Left lobe of liver (tissue), 2 donors: Measurements from ENCODE around the gene CCNL2. TPM values are rescaled to one million over a fixed set of nuclear protein-coding genes. Genes with fewer than 3 reads are reported as not detected.
"Not testable (repeated sequence)": the region's sequence is repeated elsewhere in the genome, so short reads cannot be mapped to it uniquely, and the experiment has no call there.

Experiments used
- ATAC-seq: fragments of 200-7000 bp; cut with Tn5 transposase; one replicate; pipeline ENCODE4 v1.9.1; 2020; ENCODE audit warnings: mild to moderate bottlenecking, moderate library complexity
- DNase-seq: peaks from one replicate; pipeline ENCODE4 v3.0.0-alpha.2; 2020; ENCODE audit warnings: low spot score
- total RNA-seq: library from RNA; stranded (reverse); gene quantifications from one replicate; pipeline ENCODE4 v1.2.1, GENCODE V29; 2021
- donor health status: DM: no; HTN: no; CAD: no; lungs with moderate emphysema.
- donor health status: DM: no; HTN: yes; CAD: no.

CCNL2 gene
- total RNA-seq, 1 donor from 2014 or later, result 127 TPM

DNA sequence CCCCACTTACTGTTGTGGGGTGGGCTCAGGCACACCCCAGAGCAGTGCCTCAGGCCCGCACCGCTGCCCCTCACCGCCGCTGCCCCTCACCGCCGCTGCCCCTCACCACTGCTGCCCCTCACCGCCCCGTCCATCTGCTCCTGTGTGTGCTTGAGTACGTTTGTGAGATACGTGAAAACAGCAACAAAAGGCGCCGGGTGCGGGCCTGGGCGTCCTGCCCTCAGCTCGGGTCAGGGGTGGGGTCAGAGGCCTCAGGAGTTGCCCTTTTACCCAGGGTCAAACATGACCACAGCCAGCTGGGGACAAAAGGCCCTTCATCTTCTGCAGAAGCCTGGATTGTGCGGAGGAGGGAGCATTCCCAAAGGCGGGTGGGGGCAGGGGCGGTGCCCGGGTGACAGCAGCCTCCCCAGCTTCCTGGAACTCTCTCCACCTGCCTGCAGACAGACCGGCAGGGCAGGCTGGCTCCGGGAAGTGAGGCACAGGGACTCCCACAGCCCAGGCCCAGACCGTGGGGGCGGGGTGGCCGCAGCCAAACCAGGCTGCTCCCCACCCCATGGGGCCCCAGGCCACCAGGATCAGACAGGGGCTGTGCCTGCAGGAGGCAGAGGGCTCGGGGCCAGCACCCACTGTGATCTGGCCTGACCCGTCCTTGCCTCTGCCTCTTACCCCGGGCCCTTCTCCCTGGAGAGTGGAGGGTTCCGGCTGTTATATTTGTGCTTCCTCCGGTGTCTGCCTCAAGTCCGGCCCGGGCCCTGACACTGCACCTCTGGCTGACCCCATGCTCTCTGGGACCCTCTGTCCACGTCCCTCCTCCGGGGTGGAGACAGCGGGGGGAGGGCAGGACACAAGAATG, 34.0 kb upstream of the CCNL2 start:
- peak; percentile 62 for ATAC-seq

DNA sequence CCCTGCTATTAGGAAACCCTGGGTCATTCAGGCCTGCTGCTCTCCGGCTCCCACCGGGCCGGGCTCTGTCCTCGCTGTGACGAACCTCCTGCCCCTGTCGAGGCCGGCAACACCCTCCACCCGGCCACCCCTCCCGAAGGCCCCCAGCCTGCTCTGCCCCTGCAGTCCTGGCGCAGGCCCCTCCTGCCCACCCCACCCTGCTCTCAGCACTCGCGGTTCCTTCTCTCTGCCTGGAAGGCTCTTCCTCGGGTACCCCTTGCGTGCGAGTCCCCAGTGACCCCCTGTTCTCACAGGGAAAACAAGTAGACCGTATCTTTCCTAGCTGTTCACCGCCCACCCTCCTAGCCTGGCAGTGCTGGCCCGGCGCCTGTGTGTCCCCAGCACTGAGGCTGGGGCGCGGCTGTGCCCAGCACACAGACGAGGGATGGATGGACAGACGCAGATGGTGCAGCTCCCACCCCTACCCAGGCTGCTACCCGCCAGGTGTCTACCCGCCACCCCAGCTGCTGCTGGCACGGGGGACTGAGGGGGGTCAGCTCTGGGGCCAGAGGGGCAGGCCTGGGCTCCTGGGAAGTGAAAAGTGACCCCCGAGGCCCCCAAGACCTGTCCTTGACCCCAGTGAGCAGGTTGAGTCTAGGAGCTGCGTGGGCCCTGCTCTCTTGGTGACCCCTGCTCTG, 33.3 kb upstream of the CCNL2 start:
- ATAC-seq (peak; percentile 1), DNase-seq (no peak)

More for the DNA sequence above, 34.0 kb upstream of the CCNL2 start:
- peak; percentile 96 for DNase-seq

DNA sequence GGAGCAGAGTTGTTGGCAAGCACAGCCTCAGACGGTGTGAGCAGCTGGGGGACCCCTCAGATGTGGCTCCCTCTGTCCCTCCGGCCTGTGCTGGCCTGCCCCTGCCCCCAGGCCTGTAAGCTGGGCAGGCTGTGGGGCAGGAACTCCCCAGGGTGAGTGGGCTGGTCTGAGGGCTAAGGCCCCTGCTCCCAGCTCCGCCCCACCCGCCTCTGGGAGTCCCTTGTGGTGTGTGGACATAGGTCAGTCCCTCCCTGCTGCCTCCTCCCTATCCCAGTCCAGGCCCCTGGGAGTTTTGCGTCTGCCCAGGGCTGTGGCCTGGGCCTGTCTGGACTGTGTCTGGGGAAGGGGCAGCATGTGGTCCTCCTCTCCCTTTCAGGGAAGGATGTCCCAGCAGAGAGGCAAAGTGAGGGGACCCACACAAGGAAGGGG, 32.7 kb upstream of the CCNL2 start:
- peak; percentile 91 for DNase-seq
- ATAC-seq, result peak; percentile 71

DNA sequence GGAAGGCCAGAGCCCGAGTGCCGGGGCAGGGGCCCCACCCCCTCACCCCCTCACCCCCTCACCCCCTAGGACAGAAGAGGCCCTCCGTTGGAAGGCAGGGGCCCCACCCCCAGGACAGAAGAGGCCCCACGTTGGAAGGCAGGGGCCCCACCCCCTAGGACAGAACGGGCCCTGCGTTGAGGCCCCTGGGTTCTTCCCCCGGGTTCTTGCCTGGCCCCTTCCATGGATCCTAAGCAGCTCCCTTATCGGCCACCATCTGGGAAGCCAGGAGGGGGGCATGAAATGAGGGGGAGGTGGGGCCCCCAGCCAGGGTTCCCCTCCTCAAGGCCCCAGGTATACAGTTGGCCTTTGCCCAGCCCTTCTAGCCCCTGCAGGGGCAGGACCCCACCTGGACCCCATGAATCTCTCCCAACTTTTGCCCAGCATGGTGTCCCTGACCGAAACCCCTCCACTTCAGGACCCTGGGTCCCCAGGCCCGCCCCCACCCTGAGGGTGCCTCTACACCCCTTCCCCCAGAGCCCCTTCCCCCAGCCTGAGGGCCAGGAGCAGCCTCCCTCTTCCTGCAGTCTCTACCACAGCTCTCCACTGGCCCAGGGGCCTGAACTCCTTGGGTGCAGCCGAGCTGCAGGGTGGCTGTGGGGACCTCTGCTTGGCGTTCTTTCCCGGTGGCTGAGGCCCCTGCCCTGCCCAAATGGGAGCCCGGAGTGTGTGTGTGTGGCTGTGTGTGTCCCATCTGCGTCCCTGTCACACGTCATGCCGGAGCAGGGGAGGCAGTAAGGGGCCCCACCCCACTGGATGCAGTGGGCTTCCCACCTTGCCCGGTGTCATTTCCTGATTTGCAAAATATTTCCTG, 32.1 kb upstream of the CCNL2 start:
- DNase-seq (no peak), ATAC-seq (no peak)

DNA sequence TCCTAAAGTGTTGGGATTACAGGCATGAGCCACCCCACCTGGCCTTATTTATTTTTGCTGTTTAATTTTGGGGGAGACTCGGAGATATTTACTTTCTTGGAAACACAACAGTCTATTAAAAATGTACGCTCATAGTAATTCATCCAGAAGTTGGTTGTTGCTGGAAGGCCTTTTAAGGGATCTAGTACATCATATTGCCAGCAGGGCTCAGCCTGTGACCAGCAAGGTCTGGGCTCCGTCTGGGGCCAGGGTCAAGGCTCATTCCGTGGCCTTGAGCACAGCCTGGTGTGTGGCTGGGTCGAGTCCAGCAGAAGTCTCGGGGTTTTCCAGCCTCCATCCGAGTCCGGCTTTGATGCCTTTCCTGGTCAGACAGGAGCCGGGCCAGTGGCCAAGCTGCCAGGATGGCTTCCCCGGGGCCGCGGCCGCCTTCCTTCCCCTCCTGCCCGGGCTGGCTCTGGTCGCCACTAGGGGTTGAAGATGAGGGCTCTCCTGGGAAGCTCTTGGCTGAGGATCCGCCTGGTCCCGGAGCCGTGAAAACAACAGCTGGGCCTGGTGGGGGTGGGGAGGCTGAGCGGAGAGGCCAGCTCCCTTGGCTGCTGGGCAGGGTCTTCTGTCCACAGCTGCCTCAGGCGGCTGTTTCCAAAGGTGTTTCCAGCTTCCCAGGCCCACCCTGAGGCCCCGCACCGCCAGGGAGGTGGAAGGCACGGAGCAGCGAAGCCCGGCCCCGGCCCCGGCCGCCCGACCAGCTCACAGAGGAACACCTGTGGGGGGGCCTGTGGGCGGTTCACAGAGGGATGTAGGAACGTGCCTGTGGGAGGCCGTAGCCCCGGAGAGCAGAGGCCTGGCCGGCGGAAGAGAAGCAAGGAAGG, 31.2 kb upstream of the CCNL2 start:
- peak; percentile 0 for ATAC-seq

DNA sequence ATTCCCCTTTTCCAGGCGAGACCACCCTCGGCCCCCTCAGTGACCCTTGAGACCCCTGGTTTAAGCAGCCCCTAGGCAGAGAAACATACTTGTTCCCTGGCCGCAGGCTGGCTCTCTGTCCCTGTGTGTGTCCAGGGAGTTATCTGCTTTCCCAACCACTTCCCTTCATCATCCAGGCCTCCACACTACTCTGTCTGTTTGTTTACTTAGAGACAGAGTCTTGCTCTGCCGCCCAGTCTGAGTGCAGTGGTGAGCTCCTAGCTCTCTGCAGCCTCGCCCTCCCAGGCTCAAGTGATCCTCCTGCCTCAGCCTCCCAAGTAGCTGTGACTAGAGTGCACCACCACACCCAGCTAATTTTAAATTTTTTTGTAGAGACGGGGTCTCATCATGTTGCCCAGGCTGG, 30.5 kb upstream of the CCNL2 start:
- ATAC-seq, result peak; percentile 5
- no peak for DNase-seq

More for the DNA sequence above, 31.2 kb upstream of the CCNL2 start:
- peak; percentile 62 for DNase-seq

DNA sequence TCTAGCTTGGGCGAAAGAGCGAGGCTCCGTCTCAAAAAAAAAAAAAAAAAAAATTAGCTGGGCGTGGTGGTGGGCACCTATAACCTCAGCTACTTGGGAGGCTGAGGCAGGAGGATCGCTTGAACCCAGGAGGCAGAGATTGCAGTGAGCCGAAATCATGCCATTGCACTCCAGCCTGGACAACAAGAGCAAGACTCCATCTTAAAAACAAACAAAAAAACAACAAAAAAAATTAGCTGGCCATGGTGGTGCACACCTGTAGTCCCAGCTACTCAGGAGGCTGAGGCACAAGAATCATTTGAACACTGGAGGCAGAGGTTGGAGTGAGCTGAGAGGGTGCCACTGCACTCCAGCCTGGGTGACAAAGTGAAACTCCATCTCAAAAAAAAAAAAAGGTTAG, 29.8 kb upstream of the CCNL2 start:
- DNase-seq, ATAC-seq: not testable (repeated sequence)

DNA sequence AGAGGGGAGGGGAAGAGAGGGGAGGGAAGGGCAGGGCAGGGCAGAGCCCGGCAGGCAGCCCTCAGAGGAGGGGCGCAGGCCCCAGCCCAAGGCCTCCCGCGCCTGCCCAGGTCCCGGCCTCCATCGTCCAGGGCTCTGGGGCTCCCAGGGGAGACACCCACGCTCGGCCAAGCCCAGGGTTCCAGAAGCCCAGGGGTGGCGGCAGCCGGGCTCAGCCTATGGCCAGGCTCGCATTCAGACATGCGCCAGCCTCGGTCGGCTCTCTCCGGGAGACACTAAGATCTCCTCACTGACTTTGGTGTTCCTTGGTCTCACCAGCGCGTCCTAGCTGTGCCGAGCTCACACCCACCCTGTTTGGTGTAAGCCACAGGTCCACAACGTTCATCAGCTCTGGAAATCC, 29.0 kb upstream of the CCNL2 start:
- no peak for DNase-seq

DNA sequence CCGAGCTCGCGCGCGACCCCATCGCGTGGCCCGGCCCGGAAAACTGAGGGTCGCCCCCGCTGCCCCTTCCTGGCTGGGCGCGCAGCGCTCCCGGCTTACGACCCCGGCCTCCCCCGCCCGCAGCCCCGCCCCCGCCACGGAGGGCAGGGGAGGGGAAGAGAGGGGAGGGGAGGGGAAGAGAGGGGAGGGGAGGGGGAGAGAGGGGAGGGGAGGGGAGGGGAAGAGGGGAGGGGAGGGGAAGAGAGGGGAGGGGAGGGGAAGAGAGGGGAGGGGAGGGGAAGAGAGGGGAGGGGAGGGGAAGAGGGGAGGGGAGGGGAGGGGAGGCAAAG, 28.6 kb upstream of the CCNL2 start:
- ATAC-seq, result no peak
- no peak for DNase-seq

More for the DNA sequence above, 29.0 kb upstream of the CCNL2 start:
- no peak for ATAC-seq

DNA sequence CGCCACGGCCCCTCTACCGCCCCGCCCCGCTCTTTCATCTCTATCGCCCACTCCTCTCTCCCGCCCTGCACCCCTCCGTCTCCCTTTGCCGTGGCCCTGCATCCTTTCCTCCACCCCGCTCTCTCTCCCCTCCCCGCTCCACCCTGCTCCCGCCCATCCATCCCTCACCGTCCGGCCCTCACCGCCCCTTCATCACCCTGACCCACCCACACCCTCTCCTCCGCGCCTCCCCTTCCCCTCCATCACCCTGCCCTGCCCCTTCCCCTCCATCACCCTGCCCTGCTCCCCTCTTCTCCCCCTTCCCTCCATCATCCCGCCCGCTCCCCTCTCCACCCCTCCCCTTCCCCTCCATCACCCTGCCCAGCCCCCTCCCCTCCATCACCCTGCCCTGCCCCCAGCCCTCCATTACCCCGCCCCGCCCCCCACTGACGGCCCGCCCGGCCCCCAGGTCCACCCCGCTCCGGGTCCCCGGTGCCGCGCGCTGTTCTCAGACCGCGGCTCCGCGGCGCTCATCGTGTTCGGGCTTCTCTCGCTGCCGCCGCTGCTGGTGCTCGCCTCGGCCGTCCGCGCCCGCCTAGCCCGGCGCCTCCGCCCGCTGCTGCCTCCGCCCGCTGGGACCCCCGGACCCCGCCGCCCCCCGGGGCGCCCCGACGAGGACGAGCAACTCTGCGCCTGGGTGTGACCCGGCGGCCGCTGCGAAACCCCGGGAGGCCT, 28.1 kb upstream of the CCNL2 start:
- DNase-seq, result no peak
- no peak for ATAC-seq

DNA sequence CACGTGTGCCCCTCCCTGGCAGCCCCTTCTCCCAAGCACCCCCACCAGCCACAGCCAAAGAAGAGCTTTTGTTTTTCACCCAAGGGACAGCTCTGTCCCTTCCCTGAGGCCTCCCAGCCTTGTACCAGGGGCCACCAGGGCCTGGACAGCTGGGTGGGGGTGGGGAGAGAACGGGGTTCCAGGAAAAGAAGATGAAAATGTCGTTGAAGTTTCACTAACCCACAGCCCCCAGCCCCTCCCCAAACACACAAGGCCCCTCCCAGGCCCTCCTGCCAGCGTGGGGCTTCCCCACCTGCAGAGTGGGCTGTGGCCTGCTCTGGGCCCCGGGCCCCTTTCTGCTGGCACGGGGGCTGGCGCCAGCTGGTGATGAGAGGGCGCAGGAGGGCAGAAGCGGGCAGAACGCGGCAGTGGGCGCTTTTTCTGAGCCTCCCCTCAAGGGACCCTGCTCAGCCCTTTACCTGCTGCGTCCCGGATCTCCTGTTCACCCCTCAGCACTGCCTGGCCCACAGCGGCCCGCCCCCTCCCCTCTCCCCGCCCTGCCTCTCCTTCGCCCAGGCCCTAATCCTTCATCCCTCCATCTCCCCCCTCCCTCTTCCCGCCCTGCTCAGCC, 27.5 kb upstream of the CCNL2 start:
- ATAC-seq (no peak), DNase-seq (no peak)

DNA sequence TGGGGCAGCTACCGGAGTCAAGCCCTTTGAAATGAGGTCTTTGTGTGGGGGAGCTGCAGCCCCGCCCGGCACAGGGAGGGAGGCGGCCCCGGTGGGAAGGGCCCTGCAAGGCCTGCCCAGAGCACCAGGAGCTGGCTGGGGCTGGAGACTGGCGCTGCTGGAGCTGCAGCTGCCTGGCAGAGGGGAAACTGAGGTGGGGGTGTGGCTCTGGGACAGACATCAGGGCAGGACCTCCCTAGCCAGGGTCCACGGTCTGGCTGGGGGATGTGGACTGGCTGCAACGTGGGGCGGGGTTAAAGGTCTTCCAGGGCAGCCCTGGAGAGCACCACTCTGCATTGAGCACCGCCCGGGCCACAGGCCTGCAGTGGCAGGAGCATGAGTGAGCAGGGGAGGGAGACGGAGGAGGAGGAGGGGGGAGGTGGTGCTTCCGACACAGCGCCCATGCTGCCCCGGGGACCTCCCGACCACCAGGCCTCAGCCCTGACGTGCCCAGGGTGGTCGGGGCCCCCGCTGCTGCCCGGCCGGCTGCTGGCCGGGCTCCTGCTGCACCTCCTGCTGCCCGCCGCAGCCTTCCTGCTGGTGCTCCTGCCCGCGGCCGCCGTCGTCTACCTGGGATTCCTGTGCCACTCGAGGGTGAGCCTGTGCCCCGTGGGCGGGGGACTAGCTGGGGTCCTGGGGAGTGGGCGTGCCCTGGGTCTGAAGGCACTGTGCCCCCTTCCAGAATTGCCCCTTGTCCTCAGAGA, 26.8 kb upstream of the CCNL2 start:
- peak; percentile 4 for ATAC-seq
- DNase-seq, result no peak

DNA sequence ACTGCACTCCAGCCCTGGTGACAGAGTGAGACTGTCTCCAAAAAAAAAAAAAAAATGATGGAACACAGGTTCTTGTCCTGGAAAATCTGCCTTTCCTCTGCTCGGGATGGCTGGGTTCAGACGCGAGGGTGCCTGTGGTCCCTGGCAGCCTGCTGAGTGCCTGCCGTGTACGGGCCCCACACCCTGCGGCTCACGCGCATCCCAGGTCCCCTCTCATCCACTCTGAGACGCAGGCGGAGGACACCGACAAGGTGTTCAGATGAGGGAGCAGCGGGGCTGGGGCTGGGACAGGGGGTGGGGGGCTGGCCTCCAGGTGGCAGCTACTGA, 26.3 kb upstream of the CCNL2 start:
- DNase-seq (no peak), ATAC-seq (no peak)

DNA sequence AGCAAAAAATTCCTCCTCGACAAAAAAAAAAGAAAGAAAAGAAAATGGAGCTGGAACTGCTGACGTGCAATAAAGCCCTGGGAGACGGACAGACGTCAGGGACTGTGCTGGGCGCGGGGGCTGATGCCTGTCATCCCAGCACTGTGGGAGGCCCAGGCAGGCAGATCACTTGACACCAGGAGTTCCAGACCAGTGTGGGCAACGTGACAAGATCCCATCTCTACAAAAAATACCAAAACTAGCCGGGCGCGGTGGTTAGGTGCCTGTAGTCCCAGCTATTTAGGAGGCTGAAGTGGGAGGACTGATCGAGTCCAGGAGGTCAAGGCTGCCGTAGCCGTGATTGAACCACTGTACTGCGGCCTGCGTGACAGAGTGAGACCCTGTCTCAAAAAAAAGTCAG, 25.6 kb upstream of the CCNL2 start:
- ATAC-seq, result no peak
- no peak for DNase-seq

DNA sequence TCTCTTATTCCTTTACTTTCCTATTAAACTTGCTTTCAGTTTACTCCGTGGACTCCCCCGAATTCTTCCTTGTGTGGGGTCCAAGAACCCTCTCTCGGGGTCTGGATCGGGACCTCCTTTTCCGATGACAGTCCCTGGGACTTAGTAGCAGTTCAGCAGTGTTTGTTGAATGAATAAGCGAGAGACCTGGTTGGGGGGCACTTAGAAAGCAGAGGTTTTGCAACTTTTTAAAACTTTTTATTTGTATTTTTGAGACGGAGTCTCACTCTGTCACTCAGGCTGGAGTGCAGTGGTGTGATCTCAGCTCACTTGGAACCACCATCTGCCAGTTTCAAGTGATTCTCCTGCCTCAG, 24.1 kb upstream of the CCNL2 start:
- DNase-seq, result no peak
- no peak for ATAC-seq

DNA sequence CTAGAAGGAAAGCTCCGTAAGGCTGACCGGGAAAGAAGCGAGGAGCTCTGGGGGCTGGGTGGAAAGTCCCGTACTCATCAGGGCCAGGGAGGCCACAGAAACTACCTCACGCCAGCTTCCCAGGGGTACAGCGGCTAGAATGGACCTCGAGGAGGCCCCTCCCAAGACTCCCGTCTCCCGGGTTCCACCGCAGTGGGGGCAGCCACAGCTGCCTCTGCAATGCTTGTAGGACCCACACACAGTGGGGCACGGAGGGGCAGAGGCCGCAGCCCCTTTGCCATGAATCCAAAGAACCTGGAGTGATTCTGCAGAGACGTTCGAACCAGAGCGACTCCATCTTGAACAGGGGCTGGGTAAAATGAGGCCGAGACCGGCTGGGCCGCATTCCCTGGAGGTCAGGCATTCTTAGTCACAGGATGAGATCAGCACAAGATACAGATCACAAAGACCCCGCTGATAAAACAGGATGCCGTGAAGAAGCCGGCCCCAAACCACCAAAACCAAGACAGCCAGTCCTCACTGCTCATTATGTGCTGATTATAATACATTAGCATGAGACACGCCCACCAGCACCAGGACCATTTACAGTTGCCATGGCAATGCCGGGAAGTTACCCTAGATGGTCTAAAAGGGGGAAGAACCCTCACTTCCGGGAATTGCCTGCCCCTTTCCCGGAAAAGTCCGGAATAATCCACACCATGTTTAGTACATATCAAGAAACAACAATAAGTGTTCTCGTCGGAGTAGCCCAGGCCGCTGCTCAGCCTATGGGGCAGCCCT, 23.5 kb upstream of the CCNL2 start:
- DNase-seq (no peak), ATAC-seq (no peak)

DNA sequence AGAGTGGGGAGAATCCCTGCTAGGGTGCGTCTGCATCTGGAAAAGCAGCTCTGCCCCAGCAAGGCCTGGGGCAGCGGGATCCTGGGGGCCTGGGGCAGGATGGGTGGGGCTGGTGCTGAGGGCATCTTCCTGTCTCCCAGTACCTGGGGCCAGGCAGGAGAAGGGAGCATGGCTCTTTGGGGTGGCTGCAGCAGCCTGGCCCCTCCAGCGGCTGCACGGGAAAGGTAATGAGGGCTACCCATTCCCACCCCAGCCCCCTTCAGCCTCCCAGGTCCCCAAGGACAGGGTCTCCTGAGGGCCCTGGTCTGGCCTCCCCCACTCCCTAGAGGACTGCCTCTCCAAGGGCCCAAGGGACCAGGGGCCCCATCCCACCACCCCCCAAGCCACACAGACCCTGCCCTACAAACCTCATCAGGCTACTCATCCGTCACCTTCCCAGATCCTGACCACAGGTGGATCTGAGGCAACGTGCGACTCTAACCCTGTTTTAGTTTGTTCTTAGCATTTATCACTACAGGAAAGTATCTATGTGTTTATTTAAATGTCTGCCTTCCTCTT, 22.9 kb upstream of the CCNL2 start:
- no peak for ATAC-seq
- no peak for DNase-seq
